ENCODE data around the gene IL17D.

- TF ChIP-seq TEAD4 (CRISPR knock-in tag; IDR thresholded peaks at IDR 0.05) (no peak), CTCF (IDR thresholded peaks at IDR 0.05) (no peak), CREB1 (CRISPR knock-in tag; IDR thresholded peaks at IDR 0.05) (no peak), SP1 (CRISPR knock-in tag; conservative IDR thresholded peaks at IDR 0.05) (no peak), HMGXB4 (CRISPR knock-in tag; IDR thresholded peaks at IDR 0.05) (no peak), MAX (CRISPR knock-in tag; IDR thresholded peaks at IDR 0.05) (no peak)
These were observed 8.0 kb downstream of the IL17D start for GRCh38 chr13:20711301-20712044.
